Melanocyte of skin (primary cell): ENCODE measurements around the gene CCDC102A. TPM values are rescaled to one million over a fixed set of nuclear protein-coding genes. Genes with fewer than 3 reads are reported as not detected.

Experiments
- total RNA-seq, 2 donors: library from RNA; depleted of rRNA; stranded (reverse); fragments of >200 nt; gene quantifications; 2 replicates each; pipeline ENCODE4 v1.2.3, GENCODE V29; 2012

CCDC102A gene
- 1 to 10 TPM; 2.3 to 4.8 TPM for total RNA-seq

GRCh38 chr16:57536306-57537193, at the start of gene CCDC102A:
TSS of gene CCDC102A (minus strand) at chr16:57536571. CDS start at chr16:57529177, 7,394 bp downstream.

GRCh38 chr16:57485916-57486857, 50.2 kb downstream of the CCDC102A start, which contains the start of gene DOK4:
TSS of gene DOK4 (minus strand) at chr16:57486493. CDS start at chr16:57479507, 6,986 bp downstream.

GRCh38 chr16:57462209-57462977, 74.0 kb downstream of the CCDC102A start, which contains the start of gene POLR2C:
TSS of gene POLR2C (plus strand) at chr16:57462679. CDS start at chr16:57462725, 46 bp downstream.

Other genes with a start within 250 kb of the CCDC102A start
- gene CCL22, start 177.8 kb downstream of the CCDC102A start, total RNA-seq = not detected
- gene CX3CL1, start 164.1 kb downstream of the CCDC102A start, total RNA-seq = 1 to 10 TPM; 1.0 to 3.3 TPM
- gene CCL17, start 131.8 kb downstream of the CCDC102A start, total RNA-seq = under 1 TPM in 1 of 2 donors, not detected in 1; 0.33 TPM
- gene CIAPIN1, start 89.2 kb downstream of the CCDC102A start, total RNA-seq = 100 to 1,000 TPM in 1 of 2 donors, 10 to 100 TPM in 1; 95.0 to 103 TPM
- gene COQ9, start 89.1 kb downstream of the CCDC102A start, total RNA-seq = 10 to 100 TPM; 63.3 to 67.3 TPM
- 100 to 1,000 TPM; 102 to 146 TPM for gene POLR2C, start 73.9 kb downstream of the CCDC102A start, total RNA-seq
- gene DOK4, start 50.1 kb downstream of the CCDC102A start, total RNA-seq = 1 to 10 TPM; 5.0 to 6.2 TPM
- under 1 TPM; under 0.01 to 0.33 TPM for gene ADGRG5, start 6.1 kb upstream of the CCDC102A start, total RNA-seq
- 100 to 1,000 TPM; 103 to 142 TPM for gene ADGRG1, start 92.1 kb upstream of the CCDC102A start, total RNA-seq
- gene ADGRG3, start 131.7 kb upstream of the CCDC102A start, total RNA-seq = under 1 TPM in 1 of 2 donors, not detected in 1; under 0.01 TPM
- not detected for gene DRC7, start 158.2 kb upstream of the CCDC102A start, total RNA-seq
- gene KATNB1, start 199.2 kb upstream of the CCDC102A start, total RNA-seq = 10 to 100 TPM; 39.6 to 47.6 TPM